Mesodermal cell (in vitro differentiated cells): ENCODE measurements around the gene SCGB1A1.
"Not testable (repeated sequence)": the region's sequence is repeated elsewhere in the genome, so short reads cannot be mapped to it uniquely, and the experiment has no call there.

Experiments
- H3K27ac ChIP-seq: 2 replicates; pipeline ENCODE4 v1.7.0; 2013; ENCODE audit warnings: mild to moderate bottlenecking, low read depth, low read length, moderate library complexity; ENCODE audit not compliant: severe bottlenecking
- H3K36me3 ChIP-seq: 2 replicates; pipeline ENCODE4 v1.7.1; 2013; ENCODE audit warnings: mild to moderate bottlenecking, low read length, moderate library complexity; ENCODE audit not compliant: control insufficient read depth, insufficient read depth
- H3K4me1 ChIP-seq: one replicate; pipeline ENCODE4 v1.7.1; 2013; ENCODE audit warnings: mild to moderate bottlenecking, low read length; ENCODE audit not compliant: insufficient read depth, control insufficient read depth, poor library complexity, severe bottlenecking
- H3K4me3 ChIP-seq: 2 replicates; pipeline ENCODE4 v1.7.0; 2013; ENCODE audit warnings: low read length, control low read depth, mild to moderate bottlenecking; ENCODE audit not compliant: insufficient read depth, poor library complexity, severe bottlenecking; ENCODE audit errors: extremely low read depth
- H3K9me3 ChIP-seq: 2 replicates; pipeline ENCODE4 v1.7.1; 2013; ENCODE audit warnings: mild to moderate bottlenecking, low read length, moderate library complexity; ENCODE audit not compliant: control insufficient read depth
- WGBS, 2 experiments: methylation state at CpG; one replicate each; pipeline ENCODE4 v1.1.5; 2013; ENCODE audit warnings: missing lambda C conversion rate in 2 of 2; ENCODE audit not compliant: insufficient coverage in 2 of 2; 5-methylcytosine and 5-hydroxymethylcytosine counted together

SCGB1A1 gene

GRCh38 chr11:62437616-62438015 lies 18.8 kb downstream of the SCGB1A1 start:
- no peaks in the 10 kb centered on the region for H3K36me3 ChIP-seq
- WGBS, 2 experiments, result no CpG with 5 or more reads among the region's 1 CpG
- H3K27ac ChIP-seq, result no peak overlapping the region
- H3K9me3 ChIP-seq, result no peaks in the 10 kb centered on the region
- H3K4me1 ChIP-seq, result peaks cover 19% of the 10 kb centered on the region
- H3K4me3 ChIP-seq, result no peak overlapping the region

GRCh38 chr11:62438641-62439040 lies 19.8 kb downstream of the SCGB1A1 start:
- Histone ChIP-seq H3K36me3 (no peaks in the 10 kb centered on the region), H3K4me1 (peaks cover 14% of the 10 kb centered on the region), H3K4me3 (no peak overlapping the region), H3K9me3 (no peaks in the 10 kb centered on the region), H3K27ac (no peak overlapping the region)
- 74 to 92% methylated on average over 3 of the region's 4 CpGs for whole genome bisulfite sequencing, 2 experiments

- Histone ChIP-seq H3K27ac (peak overlapping the region; percentile 67), H3K9me3 (no peaks in the 10 kb centered on the region), H3K4me3 (no peak overlapping the region), H3K4me1 (peaks cover 14% of the 10 kb centered on the region), H3K36me3 (no peaks in the 10 kb centered on the region)
- WGBS, 2 experiments, result 73 to 84% methylated on average over 13 to 16 of the region's 23 CpGs
Measured at GRCh38 chr11:62439785-62440602, 21.2 kb downstream of the SCGB1A1 start.

- Histone ChIP-seq H3K4me3 (no peak overlapping the region), H3K9me3 (no peaks in the 10 kb centered on the region), H3K4me1 (peaks cover 10% of the 10 kb centered on the region), H3K27ac (no peak overlapping the region), H3K36me3 (no peaks in the 10 kb centered on the region)
- 93 to 95% methylated on average over 5 to 11 of the region's 17 CpGs for WGBS, 2 experiments
Measured at GRCh38 chr11:62443390-62444235, 24.8 kb downstream of the SCGB1A1 start.

- 90 to 96% methylated on average over 22 to 23 of the region's 23 CpGs for WGBS, 2 experiments
- Histone ChIP-seq H3K9me3 (no peaks in the 10 kb centered on the region), H3K27ac (no peak overlapping the region), H3K4me1 (peaks cover 10% of the 10 kb centered on the region), H3K4me3 (no peak overlapping the region), H3K36me3 (no peaks in the 10 kb centered on the region)
Measured at GRCh38 chr11:62444236-62444833, 25.5 kb downstream of the SCGB1A1 start.

GRCh38 chr11:62444835-62445234 lies 26.0 kb downstream of the SCGB1A1 start:
- no peaks in the 10 kb centered on the region for H3K9me3 ChIP-seq
- peaks cover 7% of the 10 kb centered on the region for H3K4me1 ChIP-seq
- WGBS, 2 experiments, result 87 to 93% methylated on average over 6 of the region's 9 CpGs
- H3K27ac ChIP-seq, result no peak overlapping the region
- H3K36me3 ChIP-seq, result no peaks in the 10 kb centered on the region
- H3K4me3 ChIP-seq, result no peak overlapping the region

GRCh38 chr11:62445314-62445740 lies 26.5 kb downstream of the SCGB1A1 start:
- Histone ChIP-seq H3K4me1 (peaks cover 2% of the 10 kb centered on the region), H3K9me3 (no peaks in the 10 kb centered on the region), H3K36me3 (no peaks in the 10 kb centered on the region), H3K4me3 (no peak overlapping the region), H3K27ac (no peak overlapping the region)
- WGBS, 2 experiments, result 88 to 93% methylated on average over 3 of the region's 5 CpGs

- H3K27ac ChIP-seq, result no peak overlapping the region
- 92% methylated on average over 2 to 5 of the region's 5 CpGs for WGBS, 2 experiments
Measured at GRCh38 chr11:62446091-62446490, 27.3 kb downstream of the SCGB1A1 start.

GRCh38 chr11:62449451-62449851 lies 30.6 kb downstream of the SCGB1A1 start:
- H3K4me3 ChIP-seq, result no peak overlapping the region
- H3K36me3 ChIP-seq, result no peaks in the 10 kb centered on the region
- WGBS, 2 experiments, result 94 to 95% methylated on average over 7 to 8 of the region's 9 CpGs
- H3K27ac ChIP-seq, result no peak overlapping the region
- no peaks in the 10 kb centered on the region for H3K9me3 ChIP-seq
- H3K4me1 ChIP-seq, result peaks cover 2% of the 10 kb centered on the region

More at GRCh38 chr11:62446091-62446490, 27.3 kb downstream of the SCGB1A1 start:
- Histone ChIP-seq H3K36me3 (no peaks in the 10 kb centered on the region), H3K9me3 (no peaks in the 10 kb centered on the region), H3K4me3 (no peak overlapping the region), H3K4me1 (no peaks in the 10 kb centered on the region)

GRCh38 chr11:62449912-62450311 lies 31.1 kb downstream of the SCGB1A1 start:
- not testable (repeated sequence) for H3K4me3 ChIP-seq, H3K9me3 ChIP-seq, H3K36me3 ChIP-seq, H3K4me1 ChIP-seq, H3K27ac ChIP-seq
- WGBS, 2 experiments, result 87 to 95% methylated on average over 3 to 4 of the region's 7 CpGs
